Panc1 (cell line): ENCODE data around the gene CIAO1. TPM values are rescaled to one million over a fixed set of nuclear protein-coding genes. Genes with fewer than 3 reads are reported as not detected.

ENCODE experiments used
- ATAC-seq: fragments of 200-7000 bp; cut with Tn5 transposase; 2 replicates; pipeline ENCODE4 v1.9.1; 2020; ENCODE audit warnings: mild to moderate bottlenecking, moderate library complexity
- BruUV-seq: library from RNA; stranded (reverse); fragments of 400-500 nt; replicated peaks from 2 replicates; lab custom pipeline; 2021; lab: Mats Ljungman, UMichigan
- CTCF ChIA-PET: fragments of 300-600 bp; sonication (Branson Sonifier 250); formaldehyde crosslinking; loops from one replicate; lab custom pipeline; 2022; ENCODE audit warnings: antibody characterized with exemption; lab: Charles Lee
- POLR2A ChIA-PET: fragments of 300-600 bp; sonication (Branson Sonifier 250); formaldehyde crosslinking; loops from one replicate; lab custom pipeline; 2022; ENCODE audit warnings: antibody characterized with exemption; lab: Charles Lee
- DNase-seq: peaks from one replicate; pipeline ENCODE4 v3.0.0-alpha.2; 2010; ENCODE audit warnings: low read depth, low spot score
- H3K27ac ChIP-seq: 2 replicates; pipeline ENCODE4 v1.5.1; 2011; ENCODE audit warnings: mild to moderate bottlenecking, low read length, inconsistent platforms
- H3K27me3 ChIP-seq: fragments of 200-500 bp; sonication (Bioruptor generic); 2 replicates; pipeline ENCODE4 v1.6.0; 2014; ENCODE audit warnings: low read length, inconsistent platforms; ENCODE audit not compliant: control insufficient read depth, insufficient read depth
- H3K36me3 ChIP-seq: fragments of 200-500 bp; sonication (Bioruptor generic); 2 replicates; pipeline ENCODE4 v1.5.1; 2014; ENCODE audit warnings: inconsistent platforms, mild to moderate bottlenecking, low read length, moderate library complexity; ENCODE audit not compliant: control insufficient read depth, insufficient read depth
- H3K4me1 ChIP-seq: 2 replicates; pipeline ENCODE4 v1.5.1; 2011; ENCODE audit warnings: inconsistent platforms, mild to moderate bottlenecking, low read length, moderate library complexity; ENCODE audit not compliant: control insufficient read depth, insufficient read depth
- H3K4me3 ChIP-seq, 2 experiments: 2 replicates each; pipeline ENCODE4 v1.5.1; 2011 to 2012; ENCODE audit warnings: low read depth in 2 of 2, low read length in 2 of 2, mild to moderate bottlenecking in 2 of 2, inconsistent platforms in 1 of 2, moderate library complexity in 1 of 2
- H3K9me3 ChIP-seq: fragments of 200-500 bp; sonication (Bioruptor generic); 2 replicates; pipeline ENCODE4 v1.5.1; 2014; ENCODE audit warnings: low read depth, mild to moderate bottlenecking, inconsistent platforms, low read length, moderate library complexity; ENCODE audit not compliant: control insufficient read depth, insufficient read depth
- POLR2AphosphoS5 ChIP-seq: IDR thresholded peaks from 2 replicates; pipeline ENCODE4 v1.6.1; 2012; ENCODE audit warnings: mild to moderate bottlenecking, low read depth, low read length, moderate library complexity
- SIN3A ChIP-seq: IDR thresholded peaks from 2 replicates; pipeline ENCODE4 v1.6.1; 2012; ENCODE audit warnings: low read depth, mild to moderate bottlenecking, low read length, moderate library complexity, borderline replicate concordance; ENCODE audit not compliant: insufficient read depth
- TCF7L2 ChIP-seq: IDR thresholded peaks from 2 replicates; pipeline ENCODE4 v1.6.1; 2011; ENCODE audit warnings: mild to moderate bottlenecking, low read depth, low read length, inconsistent platforms
- in situ Hi-C: cut with HindIII; loops from 2 replicates; pipeline ENCODE4 v1.10.0; 2016; ENCODE audit warnings: low sequenced_read_pairs, low pct_unique_long_range_greater_than_20kb
- intact Hi-C: fragments of 100-400 bp; cut with micrococcal nuclease; formaldehyde crosslinking; loops from one replicate; pipeline ENCODE4 v1.10.0; 2022; ENCODE audit not compliant: unreplicated experiment
- total RNA-seq: library from RNA; stranded (reverse); gene quantifications from one replicate; pipeline ENCODE4 v1.2.1, GENCODE V29; 2021; ENCODE audit not compliant: unreplicated experiment
- TF ChIP-seq, protein P1 (sequence below): fragments of 450-650 bp; IDR thresholded peaks from 2 replicates; pipeline ENCODE4 v1.5.1; 2017; ENCODE audit warnings: mild to moderate bottlenecking
- TF ChIP-seq, protein P2 (sequence below), 2 experiments: IDR thresholded peaks; 2 replicates each; pipeline ENCODE4 v1.6.1; 2011 to 2012; ENCODE audit warnings: low read depth in 2 of 2, control low read depth in 1 of 2, low read length in 1 of 2, mild to moderate bottlenecking in 1 of 2, moderate library complexity in 1 of 2; ENCODE audit not compliant: insufficient read depth in 1 of 2

The CIAO1 gene
- total RNA-seq, 1 experiment from 2014 or later = 85.5 TPM

DNA sequence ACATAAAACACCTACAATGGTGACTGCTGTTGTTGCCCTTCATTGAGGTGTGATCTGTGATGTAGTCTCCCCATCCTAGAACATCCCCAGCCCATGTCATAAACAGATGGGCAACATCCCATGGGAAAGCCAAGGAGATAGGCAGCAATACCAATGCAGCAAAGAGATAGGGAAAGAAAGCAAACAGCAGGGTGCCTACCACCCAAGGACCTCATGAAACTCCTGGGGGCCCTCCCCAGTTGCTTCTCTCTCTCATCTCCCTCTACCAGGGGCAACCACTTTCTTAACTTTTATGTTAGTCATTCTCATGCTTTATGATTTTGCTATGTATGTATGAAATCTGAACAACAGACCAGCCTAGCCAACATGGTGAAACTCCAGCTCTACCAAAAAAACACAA is 51.0 kb downstream of the CIAO1 start:
- POLR2A ChIA-PET = no interaction called here
- no TSS peak for BruUV-seq
- H3K9me3 ChIP-seq = no peaks in the 10 kb centered on the region
- CTCF ChIA-PET = no interaction called here
- intact Hi-C loops (no loop called here), in situ Hi-C loops (no loop called here)
- DNase-seq (no peak), ATAC-seq (no peak)
- no peak overlapping the region for H3K4me3 ChIP-seq
- no peak overlapping the region for H3K27ac ChIP-seq
- H3K36me3 ChIP-seq = no peaks in the 10 kb centered on the region
- peaks cover 21% of the 10 kb centered on the region for H3K4me1 ChIP-seq
- H3K27me3 ChIP-seq = no peaks in the 10 kb centered on the region
- TF ChIP-seq, protein P1, sequence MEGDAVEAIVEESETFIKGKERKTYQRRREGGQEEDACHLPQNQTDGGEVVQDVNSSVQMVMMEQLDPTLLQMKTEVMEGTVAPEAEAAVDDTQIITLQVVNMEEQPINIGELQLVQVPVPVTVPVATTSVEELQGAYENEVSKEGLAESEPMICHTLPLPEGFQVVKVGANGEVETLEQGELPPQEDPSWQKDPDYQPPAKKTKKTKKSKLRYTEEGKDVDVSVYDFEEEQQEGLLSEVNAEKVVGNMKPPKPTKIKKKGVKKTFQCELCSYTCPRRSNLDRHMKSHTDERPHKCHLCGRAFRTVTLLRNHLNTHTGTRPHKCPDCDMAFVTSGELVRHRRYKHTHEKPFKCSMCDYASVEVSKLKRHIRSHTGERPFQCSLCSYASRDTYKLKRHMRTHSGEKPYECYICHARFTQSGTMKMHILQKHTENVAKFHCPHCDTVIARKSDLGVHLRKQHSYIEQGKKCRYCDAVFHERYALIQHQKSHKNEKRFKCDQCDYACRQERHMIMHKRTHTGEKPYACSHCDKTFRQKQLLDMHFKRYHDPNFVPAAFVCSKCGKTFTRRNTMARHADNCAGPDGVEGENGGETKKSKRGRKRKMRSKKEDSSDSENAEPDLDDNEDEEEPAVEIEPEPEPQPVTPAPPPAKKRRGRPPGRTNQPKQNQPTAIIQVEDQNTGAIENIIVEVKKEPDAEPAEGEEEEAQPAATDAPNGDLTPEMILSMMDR = no peak
- TF ChIP-seq POLR2AphosphoS5 (no peak), SIN3A (no peak)
- TF ChIP-seq, protein P2, sequence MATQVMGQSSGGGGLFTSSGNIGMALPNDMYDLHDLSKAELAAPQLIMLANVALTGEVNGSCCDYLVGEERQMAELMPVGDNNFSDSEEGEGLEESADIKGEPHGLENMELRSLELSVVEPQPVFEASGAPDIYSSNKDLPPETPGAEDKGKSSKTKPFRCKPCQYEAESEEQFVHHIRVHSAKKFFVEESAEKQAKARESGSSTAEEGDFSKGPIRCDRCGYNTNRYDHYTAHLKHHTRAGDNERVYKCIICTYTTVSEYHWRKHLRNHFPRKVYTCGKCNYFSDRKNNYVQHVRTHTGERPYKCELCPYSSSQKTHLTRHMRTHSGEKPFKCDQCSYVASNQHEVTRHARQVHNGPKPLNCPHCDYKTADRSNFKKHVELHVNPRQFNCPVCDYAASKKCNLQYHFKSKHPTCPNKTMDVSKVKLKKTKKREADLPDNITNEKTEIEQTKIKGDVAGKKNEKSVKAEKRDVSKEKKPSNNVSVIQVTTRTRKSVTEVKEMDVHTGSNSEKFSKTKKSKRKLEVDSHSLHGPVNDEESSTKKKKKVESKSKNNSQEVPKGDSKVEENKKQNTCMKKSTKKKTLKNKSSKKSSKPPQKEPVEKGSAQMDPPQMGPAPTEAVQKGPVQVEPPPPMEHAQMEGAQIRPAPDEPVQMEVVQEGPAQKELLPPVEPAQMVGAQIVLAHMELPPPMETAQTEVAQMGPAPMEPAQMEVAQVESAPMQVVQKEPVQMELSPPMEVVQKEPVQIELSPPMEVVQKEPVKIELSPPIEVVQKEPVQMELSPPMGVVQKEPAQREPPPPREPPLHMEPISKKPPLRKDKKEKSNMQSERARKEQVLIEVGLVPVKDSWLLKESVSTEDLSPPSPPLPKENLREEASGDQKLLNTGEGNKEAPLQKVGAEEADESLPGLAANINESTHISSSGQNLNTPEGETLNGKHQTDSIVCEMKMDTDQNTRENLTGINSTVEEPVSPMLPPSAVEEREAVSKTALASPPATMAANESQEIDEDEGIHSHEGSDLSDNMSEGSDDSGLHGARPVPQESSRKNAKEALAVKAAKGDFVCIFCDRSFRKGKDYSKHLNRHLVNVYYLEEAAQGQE (IDR thresholded peaks at IDR 0.05; ENCODE audit: insufficient read depth in 1 of 2, low read depth in 2 of 2, low read length in 1 of 2) = no peak

DNA sequence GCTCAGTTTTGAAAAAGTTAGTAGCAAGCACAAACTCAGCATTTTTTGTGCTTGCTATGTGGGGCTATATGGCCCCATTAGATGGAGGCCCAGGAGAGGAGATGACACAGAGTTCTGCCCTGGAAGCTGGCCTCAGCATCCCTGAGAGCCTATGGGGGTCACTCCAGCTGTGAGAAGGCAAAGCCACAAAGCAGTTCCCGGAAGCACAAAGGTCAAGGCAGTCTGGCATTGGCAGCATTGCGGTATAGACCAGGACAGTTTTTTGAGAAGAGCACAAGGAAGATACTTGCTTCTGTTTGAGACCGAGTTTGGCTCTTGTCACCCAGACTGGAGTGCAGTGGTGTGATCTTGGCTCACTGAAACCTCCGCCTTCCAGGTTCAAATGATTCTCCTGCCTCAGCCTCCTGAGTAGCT is 51.6 kb downstream of the CIAO1 start:
- in situ Hi-C loops = no loop called here
- H3K27ac ChIP-seq = no peak overlapping the region
- no peak overlapping the region for H3K4me3 ChIP-seq
- BruUV-seq = no TSS peak
- H3K36me3 ChIP-seq = no peaks in the 10 kb centered on the region
- intact Hi-C loops = no loop called here
- DNase-seq (no peak), ATAC-seq (no peak)
- no peaks in the 10 kb centered on the region for H3K9me3 ChIP-seq
- ChIA-PET POLR2A (no interaction called here), CTCF (no interaction called here)
- no peaks in the 10 kb centered on the region for H3K27me3 ChIP-seq
- TF ChIP-seq POLR2AphosphoS5 (no peak), SIN3A (no peak), TCF7L2 (no peak)
- TF ChIP-seq, protein P2 (IDR thresholded peaks at IDR 0.05; ENCODE audit: insufficient read depth in 1 of 2, low read depth in 2 of 2, low read length in 1 of 2) = no peak
- TF ChIP-seq, protein P1 = no peak
- H3K4me1 ChIP-seq = peaks cover 24% of the 10 kb centered on the region
